COLO668 (cell line): ENCODE results near the gene USP31.
"Not testable (repeated sequence)": the region's sequence is repeated elsewhere in the genome, so short reads cannot be mapped to it uniquely, and the experiment has no call there.

Source experiments
- DNase-seq: peaks from one replicate; lab custom pipeline; 2025; ENCODE audit not compliant: unreplicated experiment; lab: John Stamatoyannopoulos, UW

The USP31 gene

DNA sequence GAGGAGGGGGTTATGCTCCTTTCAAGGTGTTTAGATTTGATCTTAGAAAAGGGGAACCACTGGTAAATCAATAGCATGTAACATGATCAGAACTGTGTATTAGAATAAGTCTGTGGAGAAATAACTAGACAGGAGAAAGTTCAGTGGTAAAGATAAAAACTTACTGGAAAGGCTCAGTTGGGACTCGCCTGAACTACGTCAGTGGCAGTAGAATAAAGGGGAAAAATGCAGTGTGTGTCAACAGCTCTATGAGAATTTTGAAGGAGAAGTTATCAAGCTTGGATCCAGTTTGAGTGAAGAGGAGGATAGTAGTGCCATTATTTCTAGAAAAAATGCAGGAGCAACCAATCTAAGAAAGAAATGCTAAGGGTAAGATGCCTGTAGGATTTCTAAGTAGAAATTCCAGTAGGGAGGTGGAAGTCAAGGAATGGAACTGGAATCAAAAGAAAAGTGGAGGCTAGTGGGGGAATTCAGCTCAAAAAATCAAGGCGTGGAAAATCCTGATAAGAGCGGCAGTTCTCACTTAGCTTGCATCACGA lies 48.2 kb downstream of the USP31 start:
- DNase-seq: no peak

DNA sequence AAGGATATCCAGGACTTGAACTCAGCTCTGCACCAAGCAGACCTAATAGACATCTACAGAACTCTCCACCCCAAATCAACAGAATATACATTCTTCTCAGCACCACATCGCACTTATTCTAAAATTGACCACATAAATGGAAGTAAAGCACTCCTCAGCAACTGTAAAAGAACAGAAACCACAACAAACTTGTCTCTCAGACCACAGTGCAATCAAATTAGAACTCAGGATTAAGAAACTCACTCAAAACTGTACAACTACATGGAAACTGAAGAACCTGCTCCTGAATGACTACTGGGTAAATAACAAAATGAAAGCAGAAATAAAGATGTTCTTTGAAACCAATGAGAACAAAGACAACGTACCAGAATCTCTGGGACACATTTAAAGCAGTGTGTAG lies 52.8 kb downstream of the USP31 start:
- not testable (repeated sequence) for DNase-seq

DNA sequence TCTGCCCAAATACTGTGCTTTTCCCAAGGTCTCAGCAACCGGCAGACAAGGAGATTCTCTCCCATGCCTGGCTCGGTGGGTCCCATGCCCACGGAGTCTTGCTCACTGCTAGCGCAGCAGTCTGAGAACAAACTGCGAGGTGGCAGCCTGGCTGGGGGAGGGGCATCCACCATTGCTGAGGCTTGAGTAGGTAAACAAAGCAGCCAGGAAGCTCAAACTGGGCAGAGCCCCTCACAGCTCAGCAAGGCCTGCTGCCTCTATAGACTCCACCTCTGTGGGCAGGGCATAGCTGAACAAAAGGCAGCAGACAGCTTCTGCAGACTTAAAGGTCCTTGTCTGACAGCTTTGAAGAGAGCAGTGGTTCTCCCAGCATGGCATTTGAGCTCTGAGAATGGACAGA lies 55.1 kb downstream of the USP31 start:
- DNase-seq: not testable (repeated sequence)

DNA sequence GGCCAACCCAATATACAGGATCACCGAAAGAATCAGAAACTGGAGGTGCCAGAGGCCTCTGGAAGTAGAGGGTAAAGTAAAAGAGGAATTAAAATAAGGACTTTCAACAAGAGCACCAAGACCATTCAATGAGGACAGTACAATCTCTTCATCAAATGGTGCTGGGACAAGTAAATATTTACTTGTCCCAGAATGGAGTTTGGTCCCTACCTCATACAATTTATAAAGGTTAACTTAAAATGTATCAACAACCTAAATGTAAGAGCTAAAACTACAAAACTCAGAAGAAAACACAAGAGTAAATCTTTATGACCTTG lies 56.5 kb downstream of the USP31 start:
- DNase-seq: no peak

DNA sequence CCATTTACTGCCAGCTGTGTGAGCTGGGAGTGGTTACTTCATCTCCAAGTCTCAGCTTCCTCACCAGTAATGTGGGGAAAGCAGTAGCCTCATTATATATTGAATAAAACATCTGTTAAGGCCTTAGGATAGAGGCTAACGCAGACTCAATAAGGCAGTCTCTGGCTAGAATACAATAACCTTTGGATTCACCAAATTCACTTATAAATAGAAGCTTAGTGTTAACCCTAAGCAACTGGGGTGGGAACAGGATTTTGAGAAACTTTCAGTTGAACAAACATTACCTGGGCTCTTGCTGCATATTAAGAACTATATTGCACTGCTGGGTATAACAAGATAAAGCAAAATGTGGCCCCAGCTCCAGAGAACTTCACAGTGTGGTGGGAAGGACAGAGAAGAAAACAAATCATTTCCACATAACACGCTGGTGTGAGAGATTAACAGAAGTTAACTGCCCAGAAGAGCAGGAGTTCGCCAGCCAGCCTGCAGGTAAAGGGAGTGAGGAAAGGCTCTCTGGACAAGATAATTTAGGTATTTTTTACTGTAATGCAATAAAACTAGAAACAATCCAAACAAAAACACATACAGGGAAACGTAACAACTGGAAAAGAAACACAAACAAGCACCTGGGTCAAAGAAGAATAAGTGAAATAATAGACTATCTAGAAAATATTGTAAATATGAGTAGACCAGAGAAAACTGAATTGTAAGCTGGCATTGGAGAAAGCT lies 57.0 kb downstream of the USP31 start:
- DNase-seq: no peak

DNA sequence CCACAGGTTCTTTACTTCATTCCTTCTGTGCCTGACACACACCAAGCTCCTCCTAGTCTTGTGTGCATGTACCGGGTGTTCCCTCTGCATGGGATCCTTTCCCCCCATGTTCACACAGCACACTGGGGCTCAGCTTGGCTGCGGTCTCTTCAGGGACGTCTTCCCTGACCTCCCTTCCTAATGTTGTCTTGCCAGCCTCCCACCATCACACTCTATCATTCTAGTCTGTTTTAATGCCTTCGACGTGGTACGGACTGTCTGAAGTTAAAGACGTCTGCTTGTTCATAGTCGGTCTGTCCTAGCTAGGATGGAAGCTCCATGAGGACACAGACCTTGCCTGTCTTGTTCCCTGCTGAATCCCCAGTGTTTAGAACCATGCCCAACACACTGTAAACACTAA lies 60.1 kb downstream of the USP31 start:
- DNase-seq: no peak

DNA sequence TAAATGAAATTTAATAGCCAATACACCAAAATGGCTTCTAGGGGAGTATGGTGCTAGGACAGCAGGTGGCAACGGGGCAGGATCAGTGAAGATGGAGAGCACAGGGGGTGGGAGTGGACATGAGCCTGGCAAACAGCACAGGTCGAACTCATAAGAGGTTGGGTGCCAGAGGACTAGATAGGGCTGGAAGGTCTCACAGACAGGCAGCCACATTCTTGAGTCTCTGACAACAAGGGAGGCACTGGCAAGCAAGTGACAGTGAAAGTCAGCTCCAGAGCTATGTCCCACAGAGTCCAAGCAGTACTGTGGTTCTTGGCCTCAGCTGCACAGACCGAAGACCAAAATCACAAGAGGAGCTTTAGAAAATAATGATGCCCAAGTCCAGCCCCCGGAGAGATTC lies 61.2 kb downstream of the USP31 start:
- no peak for DNase-seq

DNA sequence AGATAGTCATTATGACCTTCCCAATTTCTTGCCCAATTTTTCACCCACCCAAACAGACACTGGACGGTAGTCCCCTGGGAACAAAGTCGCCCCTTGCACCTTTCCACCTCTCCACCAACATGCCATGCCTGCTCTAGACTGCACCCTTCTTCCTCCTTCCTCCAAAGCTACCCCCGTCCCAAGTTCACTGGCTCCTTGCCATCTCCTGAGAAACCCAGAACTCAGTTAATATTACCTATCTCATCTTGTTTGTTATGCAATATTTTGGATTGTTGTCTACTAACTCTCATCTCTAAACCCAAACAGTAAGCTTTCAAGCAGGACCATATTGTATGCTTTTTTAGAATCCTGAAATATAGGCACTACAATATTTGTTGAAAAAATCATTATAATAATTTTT lies 63.3 kb downstream of the USP31 start:
- no peak for DNase-seq

DNA sequence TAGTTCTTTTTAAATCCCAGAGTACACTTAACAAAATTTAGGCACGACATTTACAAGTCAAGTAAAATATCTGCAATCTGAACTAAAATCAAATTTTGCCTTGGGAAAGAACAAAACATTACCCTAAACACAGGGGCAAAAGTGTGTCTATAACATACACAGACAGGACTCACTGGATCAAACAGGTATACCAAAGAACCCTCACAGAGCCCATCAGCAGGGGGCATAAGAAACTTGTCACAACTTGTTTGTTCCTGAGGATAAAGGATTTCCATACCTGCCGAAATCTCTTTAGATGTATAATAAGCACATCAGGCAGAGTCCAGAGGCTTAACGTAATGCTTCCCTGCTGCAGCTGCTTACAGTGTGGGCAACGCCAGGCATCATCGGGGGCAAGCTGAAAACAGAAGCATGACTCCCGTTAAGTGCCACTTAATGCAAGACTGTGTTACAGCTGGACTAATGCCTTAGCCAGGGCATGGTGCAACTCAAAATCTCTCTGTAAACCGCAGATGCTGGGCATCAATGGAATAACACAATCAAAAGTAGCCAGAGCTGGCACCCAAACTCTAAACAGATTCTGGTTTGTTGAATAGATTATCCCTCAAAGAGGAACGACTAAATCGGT lies 67.0 kb downstream of the USP31 start:
- DNase-seq: peak; percentile 31

DNA sequence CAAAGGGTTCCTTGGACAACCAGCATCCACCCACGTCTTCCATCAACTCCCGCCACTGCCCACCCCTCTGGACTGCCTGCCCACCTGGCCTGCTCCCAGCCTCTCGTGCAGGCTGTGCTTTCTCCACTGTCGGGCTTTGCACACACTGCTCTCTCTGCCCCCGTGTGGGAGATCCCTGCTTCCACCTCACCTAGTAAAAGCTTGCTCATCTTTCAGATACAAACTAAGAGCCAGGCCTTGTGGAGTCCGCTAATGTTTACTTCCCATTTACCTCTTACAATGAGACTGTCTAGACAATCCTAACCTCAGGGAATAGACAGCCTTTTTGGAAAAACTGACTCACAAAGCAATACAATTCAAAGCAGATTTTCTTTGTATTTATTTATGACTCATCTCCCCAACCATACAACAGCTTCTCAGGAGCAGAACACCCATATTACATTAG lies 67.6 kb downstream of the USP31 start:
- peak; percentile 10 for DNase-seq

DNA sequence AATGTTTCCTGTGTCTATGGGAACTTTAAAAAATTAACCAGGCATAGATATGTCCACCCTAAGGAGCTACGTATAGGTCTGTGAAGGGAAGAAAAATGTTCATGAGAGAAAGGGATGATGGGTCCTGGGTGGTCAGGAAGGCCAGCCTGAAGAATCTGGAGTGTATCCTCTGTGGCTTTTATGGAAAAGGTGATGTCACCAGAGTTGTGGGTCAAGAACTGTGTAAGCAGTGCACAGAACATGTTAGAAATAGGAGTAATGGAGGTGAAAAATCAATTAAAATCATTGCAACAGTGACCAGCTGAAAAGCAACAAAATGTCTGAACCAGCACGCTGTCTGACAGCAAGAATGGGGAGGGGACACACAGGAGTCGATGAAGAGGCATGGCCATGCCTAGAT lies 68.5 kb downstream of the USP31 start:
- DNase-seq: no peak

DNA sequence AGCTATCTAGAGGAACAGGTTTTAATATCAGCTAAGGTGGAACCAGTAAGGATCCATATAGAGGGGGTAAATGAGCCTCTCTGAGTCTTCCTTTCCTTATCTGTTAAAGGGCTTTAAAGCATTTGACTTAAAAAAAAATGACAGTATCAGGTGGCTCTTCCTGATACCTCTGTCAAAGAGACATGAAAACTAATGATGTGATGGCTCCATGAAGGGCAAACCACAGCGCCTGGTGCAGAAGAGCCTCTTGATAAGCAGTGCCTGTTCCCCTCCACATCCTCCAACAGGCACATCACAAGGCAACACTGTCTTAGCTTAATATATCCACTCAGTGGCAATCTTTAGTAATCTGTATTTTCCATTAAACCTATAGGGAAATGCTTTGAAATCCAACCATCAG lies 68.9 kb downstream of the USP31 start:
- no peak for DNase-seq

DNA sequence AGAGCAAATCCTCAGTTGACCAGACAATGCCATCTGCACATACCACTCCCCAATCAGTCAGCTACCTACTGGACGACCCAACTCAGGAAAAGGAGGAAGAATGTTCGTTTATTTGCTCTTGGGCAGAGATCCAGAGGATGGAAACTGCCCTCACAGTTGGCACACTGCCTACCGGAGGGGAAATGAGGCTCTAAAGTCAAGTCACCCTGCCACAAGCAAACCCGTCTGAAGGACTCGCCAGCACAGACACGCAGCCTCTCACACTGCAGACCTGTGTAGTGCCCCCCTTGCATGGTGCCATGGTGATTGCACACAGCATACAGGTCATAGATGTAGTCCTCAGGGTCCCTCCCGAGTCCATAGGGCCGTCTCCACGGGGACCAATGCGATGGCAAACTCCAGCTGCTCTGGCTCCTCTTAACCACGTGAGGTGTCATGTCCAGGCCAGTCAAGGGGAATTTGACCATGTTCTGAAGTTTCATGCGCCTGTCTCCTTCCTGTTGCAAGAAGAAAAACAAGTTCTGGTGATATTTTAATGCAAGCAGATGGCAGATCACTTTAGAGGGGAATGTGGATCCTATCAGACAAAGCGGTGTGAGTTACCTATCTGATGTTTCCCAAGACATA lies 69.5 kb downstream of the USP31 start:
- peak; percentile 59 for DNase-seq

DNA sequence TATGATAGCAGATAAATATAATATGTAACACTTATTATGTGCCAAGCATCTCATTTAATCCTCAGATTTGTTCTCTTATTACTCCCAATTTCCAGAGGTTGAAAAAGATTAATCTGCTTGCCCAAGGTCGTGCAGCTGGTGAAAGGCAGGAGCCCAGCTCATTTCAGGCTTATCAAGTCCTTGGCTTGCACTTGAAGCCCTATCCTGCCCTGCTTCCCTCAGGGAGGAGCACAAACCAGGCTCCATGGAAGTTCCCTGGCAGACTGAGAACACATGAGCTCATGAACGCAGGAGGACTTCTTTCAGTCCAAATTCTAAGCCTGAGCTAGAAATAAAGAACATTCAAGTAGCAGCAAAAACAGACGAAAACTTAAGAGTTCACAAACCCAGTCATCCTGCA lies 74.8 kb downstream of the USP31 start:
- no peak for DNase-seq

DNA sequence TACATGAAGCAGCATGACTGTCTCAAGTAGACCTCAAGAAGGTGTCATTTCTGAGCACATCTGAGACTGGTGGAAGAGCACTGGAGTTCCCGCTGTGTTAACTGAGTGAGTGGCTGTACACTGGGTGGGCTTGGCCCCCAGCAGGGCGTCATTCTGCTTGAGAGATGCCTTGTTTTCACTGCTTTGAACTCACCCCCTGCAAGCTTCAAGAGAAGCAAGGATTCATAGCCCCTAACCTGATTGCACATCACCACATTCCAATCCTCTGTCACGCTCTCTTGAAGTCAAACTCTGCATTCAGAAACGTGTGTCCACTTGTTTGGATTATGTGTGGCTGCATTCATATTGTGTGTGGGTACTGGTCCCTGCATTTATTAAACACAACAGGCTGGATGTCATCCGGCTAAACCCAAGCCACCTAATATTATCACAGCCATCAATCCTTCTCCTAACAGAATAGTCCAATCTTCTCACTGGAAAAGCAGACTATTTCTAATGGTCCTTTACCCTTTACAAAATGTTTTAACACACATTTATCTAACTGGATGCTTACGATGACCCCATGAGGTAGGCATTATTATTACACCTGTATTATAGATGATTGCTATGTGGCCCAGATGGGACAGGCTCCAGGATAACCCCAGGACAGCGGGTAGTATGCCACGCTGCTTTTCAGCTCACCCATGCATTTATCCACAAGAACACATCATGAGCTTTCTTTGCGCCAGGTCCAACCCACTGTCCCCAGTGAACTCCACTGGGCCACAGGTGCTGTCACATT lies 76.3 kb downstream of the USP31 start:
- no peak for DNase-seq

DNA sequence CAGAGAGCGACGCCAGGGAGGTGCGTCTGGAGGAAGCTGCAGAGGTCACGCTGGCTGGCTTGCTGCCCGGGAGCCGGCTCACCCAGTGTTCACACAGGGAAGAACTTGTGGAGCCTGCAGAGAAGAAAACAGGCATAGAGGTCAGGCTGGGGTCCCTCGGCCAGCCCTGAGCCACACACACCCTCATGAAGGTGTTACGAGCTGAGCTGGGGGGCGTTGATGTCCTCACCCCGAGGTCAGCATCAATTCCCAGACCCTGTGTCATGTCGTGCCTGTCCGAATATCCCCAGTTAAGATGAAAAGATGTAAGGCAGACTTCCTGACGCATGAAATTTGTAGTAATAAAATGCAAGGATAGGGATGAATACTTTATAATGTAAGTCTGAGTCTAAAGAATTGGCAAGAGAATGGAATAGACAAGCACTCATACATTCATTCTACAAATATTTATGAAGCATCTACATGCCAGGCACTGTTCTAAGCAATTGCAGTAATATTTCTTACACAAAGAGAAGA lies 77.1 kb downstream of the USP31 start:
- no peak for DNase-seq

DNA sequence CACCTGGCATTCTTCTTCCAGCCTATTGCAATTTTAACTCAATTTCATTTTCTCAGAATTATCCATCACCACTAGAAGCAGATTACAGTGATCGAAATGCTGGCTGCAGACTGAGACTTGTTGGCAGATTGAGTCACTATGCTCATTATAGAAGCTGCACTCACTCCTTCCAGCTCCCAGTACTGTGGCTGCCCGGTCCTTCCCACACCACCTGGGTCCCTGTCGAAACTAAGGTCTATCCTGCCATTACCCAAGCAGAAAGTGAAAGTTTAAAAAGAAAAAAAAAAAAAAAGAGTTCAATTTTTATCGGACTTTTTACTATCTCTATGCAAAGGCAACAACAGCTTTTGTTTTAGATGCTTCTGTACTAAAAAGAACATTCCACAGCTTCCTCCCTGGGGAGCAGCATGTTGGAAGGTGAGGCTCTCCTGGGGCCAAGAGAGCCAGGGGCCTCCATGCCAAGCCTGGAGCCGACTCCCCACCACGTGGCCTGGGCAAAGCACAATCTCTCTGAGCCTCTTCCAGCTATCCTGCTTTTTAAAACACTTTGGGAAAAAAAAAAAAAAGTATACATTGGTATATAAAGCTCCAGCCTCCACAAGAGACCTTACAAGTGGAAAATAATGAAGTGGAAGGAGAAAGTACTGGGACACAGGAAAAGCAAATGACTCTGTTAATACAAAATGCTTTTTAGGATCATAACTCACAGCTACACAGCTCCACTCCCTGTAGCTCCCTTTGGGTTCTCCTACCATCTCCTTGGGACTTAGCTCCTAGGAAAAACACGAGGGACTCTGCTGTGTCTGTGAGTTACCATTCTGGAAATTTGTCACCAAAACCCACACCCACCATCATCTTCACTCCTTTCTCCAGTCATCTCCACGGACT lies 77.8 kb downstream of the USP31 start:
- no peak for DNase-seq

DNA sequence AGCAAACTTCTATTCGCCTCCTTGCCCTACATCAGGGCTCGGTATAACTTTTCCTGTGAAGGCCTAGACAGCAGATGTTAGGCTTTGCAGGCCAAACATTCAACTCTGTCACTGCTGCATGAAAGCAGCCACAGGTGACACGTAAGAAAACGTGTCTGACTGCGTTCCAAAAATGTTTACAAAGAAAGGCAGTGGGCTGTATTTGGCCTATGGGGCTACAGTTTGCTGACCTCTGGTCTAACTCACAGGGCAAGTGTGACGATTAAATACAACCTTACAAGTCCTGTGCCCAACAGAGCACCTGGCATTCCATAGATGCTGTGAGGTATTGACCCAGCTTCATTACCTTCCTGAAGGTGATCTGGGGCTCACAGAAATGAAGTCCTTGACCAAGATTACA lies 79.4 kb downstream of the USP31 start:
- no peak for DNase-seq

DNA sequence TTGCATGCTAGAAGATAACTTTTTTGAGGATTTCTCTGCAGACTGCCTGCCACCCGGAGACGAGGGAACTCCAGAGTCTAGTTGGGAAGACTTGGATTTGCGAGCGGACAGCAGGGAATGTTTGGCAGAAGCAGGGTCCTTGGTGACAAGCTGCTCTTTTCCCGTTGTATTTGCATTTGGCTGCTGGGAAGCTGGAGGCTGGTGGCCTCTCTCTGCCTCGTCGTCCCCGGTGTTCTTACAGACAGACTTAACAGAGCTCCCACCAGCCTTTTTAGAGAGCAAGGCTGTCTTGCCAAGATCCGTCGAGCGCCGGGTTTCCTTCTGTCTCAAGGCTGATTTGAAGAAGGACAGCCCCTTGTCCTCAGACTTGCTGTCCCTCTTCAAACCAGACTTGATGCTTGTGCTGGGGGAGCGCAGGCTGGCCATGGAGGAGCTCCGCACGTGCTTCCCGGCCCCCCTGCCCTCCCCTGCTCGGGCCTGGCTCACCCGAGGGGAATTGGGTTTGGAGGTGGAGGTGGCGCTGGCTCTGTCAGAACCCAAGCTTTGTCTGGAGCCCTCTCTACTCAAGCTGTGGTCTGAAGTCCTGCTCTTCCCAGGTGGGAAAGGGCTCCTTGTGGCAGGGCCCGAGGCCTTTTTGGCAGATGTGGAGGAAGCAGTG lies 81.0 kb downstream of the USP31 start:
- no peak for DNase-seq

DNA sequence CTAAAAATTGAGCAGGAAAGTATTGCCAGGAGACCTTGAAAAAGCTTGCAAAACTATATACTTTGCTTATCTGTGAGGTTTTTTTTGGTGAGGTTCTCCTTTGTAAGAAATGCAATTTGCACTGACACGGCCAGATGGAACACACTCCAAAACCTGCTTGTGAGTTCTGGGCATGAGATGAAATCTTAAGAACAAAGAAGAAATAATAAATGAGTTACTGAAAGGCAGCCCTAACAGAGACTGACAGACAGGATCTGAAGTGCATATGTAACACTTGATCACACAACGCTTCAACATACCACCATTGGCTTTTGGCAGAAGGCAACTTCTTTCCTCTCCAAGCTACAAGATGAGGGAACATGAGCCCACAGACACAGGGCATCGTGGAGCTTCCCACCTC lies 82.6 kb downstream of the USP31 start:
- no peak for DNase-seq
